HepG2 (cell line): Measurements from ENCODE around the gene NOP56. TPM values are rescaled to one million over a fixed set of nuclear protein-coding genes. Genes with fewer than 3 reads are reported as not detected.

Experiments
- AFF4 ChIP-seq: sonication (generic); formaldehyde crosslinking; IDR thresholded peaks from 2 replicates; pipeline ENCODE4 v1.4.0; 2020; ENCODE audit warnings: missing genetic modification reagents
- CSRNP1 ChIP-seq: sonication (generic); formaldehyde crosslinking; IDR thresholded peaks from 2 replicates; pipeline ENCODE4 v1.8.1; 2023; ENCODE audit warnings: mild to moderate bottlenecking, missing genetic modification reagents
- ISX ChIP-seq: sonication (generic); formaldehyde crosslinking; conservative IDR thresholded peaks from 2 replicates; pipeline ENCODE4 v1.5.0; 2020; ENCODE audit warnings: missing genetic modification reagents
- KDM3A ChIP-seq: IDR thresholded peaks from 2 replicates; pipeline ENCODE4 v1.6.1; 2018; ENCODE audit warnings: low read depth, missing compliant biosample characterization
- KLF9 ChIP-seq: IDR thresholded peaks from 2 replicates; pipeline ENCODE4 v1.6.1; 2016; ENCODE audit warnings: low read depth
- MNT ChIP-seq: fragments of 450-650 bp; IDR thresholded peaks from 2 replicates; pipeline ENCODE4 v1.6.1; 2016
- ZBTB14 ChIP-seq: sonication (generic); formaldehyde crosslinking; IDR thresholded peaks from 2 replicates; pipeline ENCODE4 v1.4.0; 2020; ENCODE audit warnings: missing genetic modification reagents
- ZBTB38 ChIP-seq: sonication (generic); formaldehyde crosslinking; IDR thresholded peaks from 2 replicates; pipeline ENCODE4 v1.5.1; 2020; ENCODE audit warnings: mild to moderate bottlenecking, missing genetic modification reagents
- ZC3H4 ChIP-seq: sonication (generic); formaldehyde crosslinking; IDR thresholded peaks from 2 replicates; pipeline ENCODE4 v1.4.0; 2020; ENCODE audit warnings: missing genetic modification reagents, borderline replicate concordance
- ZFP82 ChIP-seq: sonication (generic); formaldehyde crosslinking; IDR thresholded peaks from 2 replicates; pipeline ENCODE4 v1.5.1; 2020; ENCODE audit warnings: mild to moderate bottlenecking, missing genetic modification reagents, borderline replicate concordance
- ZKSCAN8 ChIP-seq: IDR thresholded peaks from 2 replicates; pipeline ENCODE4 v1.6.1; 2016; ENCODE audit warnings: borderline replicate concordance, missing genetic modification reagents, missing compliant biosample characterization
- ZMYM2 ChIP-seq: sonication (generic); formaldehyde crosslinking; IDR thresholded peaks from 2 replicates; pipeline ENCODE4 v1.8.0; 2022; ENCODE audit warnings: mild to moderate bottlenecking, missing genetic modification reagents
- ZNF142 ChIP-seq: sonication (generic); formaldehyde crosslinking; IDR thresholded peaks from 2 replicates; pipeline ENCODE4 v1.4.0; 2020; ENCODE audit warnings: missing genetic modification reagents
- ZNF605 ChIP-seq: sonication (generic); formaldehyde crosslinking; IDR thresholded peaks from 2 replicates; pipeline ENCODE4 v1.8.0; 2022; ENCODE audit warnings: mild to moderate bottlenecking, missing genetic modification reagents
- ZNF781 ChIP-seq: sonication (generic); formaldehyde crosslinking; IDR thresholded peaks from 2 replicates; pipeline ENCODE4 v1.5.1; 2020; ENCODE audit warnings: borderline replicate concordance, mild to moderate bottlenecking, missing genetic modification reagents; ENCODE audit errors: not compliant biosample characterization
- ZSCAN21 ChIP-seq: sonication (generic); formaldehyde crosslinking; IDR thresholded peaks from 2 replicates; pipeline ENCODE4 v1.8.0; 2022; ENCODE audit warnings: mild to moderate bottlenecking, missing genetic modification reagents, moderate library complexity, borderline replicate concordance
- polyA plus RNA-seq, 8 experiments: library from polyadenylated mRNA; depleted of rRNA in 3 of 8; stranded (reverse) in 7 of 8; unstranded in 1 of 8; fragments of >200 nt; fragmentation: Illumina TruSeq in 4 of 8; extraction: Trizol in 4 of 8; gene quantifications; 2 replicates each; pipeline versions ENCODE4 v1.2.1 to v1.2.3, GENCODE V29; 2011 to 2016; ENCODE audit warnings: low read depth in 4 of 8, missing spikeins in 1 of 8, mixed read lengths in 1 of 8; ENCODE audit not compliant: insufficient read depth in 1 of 8
- total RNA-seq, 5 experiments: library from RNA; depleted of rRNA; stranded (reverse); fragments of >200 nt; fragmentation: Illumina TruSeq; extraction: Trizol; gene quantifications; 2 replicates each; pipeline ENCODE4 v1.2.3, GENCODE V29; 2016; ENCODE audit warnings: low read depth in 1 of 5

The NOP56 gene
- total and polyA plus RNA-seq, 2 of the 13 experiments (the other 11 are each of a cell fraction or from before 2014, with no cell fraction given), result 369 to 1,116 TPM

GRCh38 chr20:2691663-2692035 lies 39.2 kb downstream of the NOP56 start (continued):
- no peak for TF ChIP-seq ZNF142
- no peak for TF ChIP-seq ZBTB38 (CRISPR knock-in tag)
- TF ChIP-seq KDM3A, result no peak
- TF ChIP-seq ISX (CRISPR knock-in tag), result no peak
- TF ChIP-seq KLF9 (CRISPR knock-in tag), result no peak
- no peak for TF ChIP-seq ZSCAN21 (CRISPR knock-in tag)
- TF ChIP-seq ZKSCAN8 (CRISPR knock-in tag), result no peak
- TF ChIP-seq ZMYM2, result peak; percentile 56; the same call in 1 of the 2 replicates
- no peak for TF ChIP-seq ZNF781 (CRISPR knock-in tag)
- no peak for TF ChIP-seq MNT
- no peak for TF ChIP-seq ZFP82 (CRISPR knock-in tag)
- TF ChIP-seq AFF4 (CRISPR knock-in tag), result no peak
- TF ChIP-seq ZBTB14 (CRISPR knock-in tag), result 0 out of 2 replicates have a peak, but pooled peaks have one; percentile 9
- TF ChIP-seq CSRNP1, result no peak
- TF ChIP-seq ZC3H4 (CRISPR knock-in tag), result no peak
- TF ChIP-seq ZNF605, result 0 out of 2 replicates have a peak, but pooled peaks have one; percentile 61
